A673 (cell line): Measurements from ENCODE around the gene ALDH2.

Experiments used
- EZH2 ChIP-seq: fragments of 200-600 bp; sonication (generic); IDR thresholded peaks from 2 replicates; pipeline ENCODE4 v1.6.1; 2017; ENCODE audit warnings: borderline replicate concordance, low read depth, mild to moderate bottlenecking, mixed read lengths, antibody characterized with exemption, low read length; ENCODE audit not compliant: poor library complexity, severe bottlenecking
- TF ChIP-seq, protein P1 (sequence below): fragments of 300-800, 200-600 bp; sonication (generic); conservative IDR thresholded peaks from 2 replicates; pipeline ENCODE4 v1.5.1; 2017; ENCODE audit warnings: low read depth, mild to moderate bottlenecking, antibody characterized with exemption, low read length, moderate library complexity, mixed read lengths

DNA sequence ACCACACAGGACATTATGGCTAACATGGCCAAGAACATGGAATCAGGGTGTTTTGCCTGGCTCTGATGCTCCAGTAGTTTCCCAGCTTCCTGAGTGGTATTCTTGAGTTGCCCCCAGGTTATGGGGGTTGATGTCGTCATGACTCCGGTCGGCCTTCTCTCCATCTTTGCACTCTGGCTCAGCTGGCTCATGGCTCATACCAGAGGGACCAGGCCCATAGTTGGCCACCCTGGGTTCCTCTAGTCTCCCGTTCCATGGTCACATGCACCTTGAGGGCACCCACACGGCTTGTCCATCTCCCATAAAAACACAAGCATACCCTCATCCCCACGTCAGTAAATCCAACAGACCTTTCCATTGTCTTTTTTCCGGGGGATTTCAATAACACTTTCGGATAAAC lies 51.6 kb downstream of the ALDH2 start:
- TF ChIP-seq, protein P1, sequence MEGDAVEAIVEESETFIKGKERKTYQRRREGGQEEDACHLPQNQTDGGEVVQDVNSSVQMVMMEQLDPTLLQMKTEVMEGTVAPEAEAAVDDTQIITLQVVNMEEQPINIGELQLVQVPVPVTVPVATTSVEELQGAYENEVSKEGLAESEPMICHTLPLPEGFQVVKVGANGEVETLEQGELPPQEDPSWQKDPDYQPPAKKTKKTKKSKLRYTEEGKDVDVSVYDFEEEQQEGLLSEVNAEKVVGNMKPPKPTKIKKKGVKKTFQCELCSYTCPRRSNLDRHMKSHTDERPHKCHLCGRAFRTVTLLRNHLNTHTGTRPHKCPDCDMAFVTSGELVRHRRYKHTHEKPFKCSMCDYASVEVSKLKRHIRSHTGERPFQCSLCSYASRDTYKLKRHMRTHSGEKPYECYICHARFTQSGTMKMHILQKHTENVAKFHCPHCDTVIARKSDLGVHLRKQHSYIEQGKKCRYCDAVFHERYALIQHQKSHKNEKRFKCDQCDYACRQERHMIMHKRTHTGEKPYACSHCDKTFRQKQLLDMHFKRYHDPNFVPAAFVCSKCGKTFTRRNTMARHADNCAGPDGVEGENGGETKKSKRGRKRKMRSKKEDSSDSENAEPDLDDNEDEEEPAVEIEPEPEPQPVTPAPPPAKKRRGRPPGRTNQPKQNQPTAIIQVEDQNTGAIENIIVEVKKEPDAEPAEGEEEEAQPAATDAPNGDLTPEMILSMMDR: no peak
- TF ChIP-seq EZH2: no peak
